Tibial artery (tissue), 4 donors: ENCODE measurements around the gene BBOX1.

Experiments
- DNase-seq, 2 donors: peaks; one replicate each; pipeline ENCODE4 v3.0.0-alpha.2; 2019
- H3K27ac ChIP-seq, 2 donors: fragments of 200-600 bp; sonication (generic) in 1 of 2; 1 replicate in 1 of 2; 2 replicates in 1 of 2; pipeline ENCODE4 v1.5.1; 2018 to 2019; ENCODE audit warnings: mild to moderate bottlenecking in 1 of 2
- H3K27me3 ChIP-seq, 2 donors: fragments of 200-600 bp; sonication (generic) in 1 of 2; one replicate each; pipeline versions ENCODE4 v1.5.1 to v1.6.0; 2016 to 2019
- H3K36me3 ChIP-seq, 3 donors: fragments of 200-600 bp; sonication (generic) in 2 of 3; one replicate each; pipeline ENCODE4 v1.5.1; 2016 to 2019; ENCODE audit warnings: mild to moderate bottlenecking in 2 of 3
- H3K4me1 ChIP-seq, 4 donors: fragments of 200-600 bp; sonication (generic) in 2 of 4; 1 replicate in 3 of 4; 2 replicates in 1 of 4; pipeline ENCODE4 v1.5.1; 2016 to 2019
- H3K4me3 ChIP-seq, 2 donors: fragments of 200-600 bp; sonication (generic) in 1 of 2; 1 replicate in 1 of 2; 2 replicates in 1 of 2; pipeline ENCODE4 v1.5.1; 2018 to 2019; ENCODE audit warnings: mild to moderate bottlenecking in 2 of 2
- H3K9me3 ChIP-seq, 3 donors: fragments of 200-600 bp; sonication (generic) in 1 of 3; one replicate each; pipeline ENCODE4 v1.5.1; 2016 to 2019
- CTCF ChIP-seq, 2 experiments: fragments of 200-600 bp in 1 of 2; fragments of 450-650 bp in 1 of 2; IDR thresholded peaks; one replicate each; pipeline ENCODE4 v1.5.1; 2017 to 2019; ENCODE audit warnings: antibody characterized with exemption in 2 of 2, mild to moderate bottlenecking in 1 of 2, moderate library complexity in 1 of 2
- intact Hi-C: fragments of 100-400 bp; cut with DNase I; formaldehyde crosslinking; loops from one replicate; pipeline ENCODE4 v1.15.0; 2023; ENCODE audit warnings: low total_unique reads

The BBOX1 gene, protein sequence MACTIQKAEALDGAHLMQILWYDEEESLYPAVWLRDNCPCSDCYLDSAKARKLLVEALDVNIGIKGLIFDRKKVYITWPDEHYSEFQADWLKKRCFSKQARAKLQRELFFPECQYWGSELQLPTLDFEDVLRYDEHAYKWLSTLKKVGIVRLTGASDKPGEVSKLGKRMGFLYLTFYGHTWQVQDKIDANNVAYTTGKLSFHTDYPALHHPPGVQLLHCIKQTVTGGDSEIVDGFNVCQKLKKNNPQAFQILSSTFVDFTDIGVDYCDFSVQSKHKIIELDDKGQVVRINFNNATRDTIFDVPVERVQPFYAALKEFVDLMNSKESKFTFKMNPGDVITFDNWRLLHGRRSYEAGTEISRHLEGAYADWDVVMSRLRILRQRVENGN

GRCh38 chr11:27040302-27041115 is at the start of gene BBOX1:
BBOX1 (plus strand) TSS chr11:27040815; CDS start chr11:27055431, 14,616 bp downstream.
- DNase-seq, result peak in 1 of 2 donors; percentile 67
- no peak within 1 kb of the TSS for H3K4me3 ChIP-seq
- H3K27me3 ChIP-seq, result no peaks in the 10 kb centered on the region
- H3K36me3 ChIP-seq, result no peaks in the 10 kb centered on the region
- H3K4me1 ChIP-seq, result peaks cover 0 to 17% (median 9%) of the 10 kb centered on the region in 4 donors
- no peak for TF ChIP-seq CTCF (IDR thresholded peaks at IDR 0.05)
- intact Hi-C loops, result no loop called here
- peaks cover 0 to 6% (median 0%) of the 10 kb centered on the region in 3 donors for H3K9me3 ChIP-seq
- H3K27ac ChIP-seq, result peak within 1 kb of the TSS in 1 of 2 donors; percentile 29

GRCh38 chr11:26992031-26992541 is 48.5 kb upstream of the BBOX1 start:
- Histone ChIP-seq H3K9me3 (no peaks in the 10 kb centered on the region), H3K27ac (peak overlapping the region; percentile 88 to 96), H3K4me1 (peaks cover 0 to 44% (median 19%) of the 10 kb centered on the region in 4 donors), H3K4me3 (peak overlapping the region in 1 of 2 donors; percentile 94), H3K27me3 (no peaks in the 10 kb centered on the region), H3K36me3 (no peaks in the 10 kb centered on the region)
- no peak for DNase-seq
- intact Hi-C loops, result loop anchor here (10.0 kb wide), 2 partner anchors 47 to 157 kb away; no protein-coding TSS in a partner anchor
- TF ChIP-seq CTCF (IDR thresholded peaks at IDR 0.05), result no peak

GRCh38 chr11:26993965-26994457 is 46.6 kb upstream of the BBOX1 start, which contains the start of gene FIBIN:
FIBIN (plus strand) TSS chr11:26994112; CDS start chr11:26994527, 415 bp downstream.
- intact Hi-C loops, result loop anchor here (10.0 kb wide), 2 partner anchors 49 to 159 kb away; no protein-coding TSS in a partner anchor
- no peaks in the 10 kb centered on the region for H3K36me3 ChIP-seq
- peak within 1 kb of the TSS; percentile 92 to 94 for H3K4me3 ChIP-seq
- TF ChIP-seq CTCF (IDR thresholded peaks at IDR 0.05), result peak in 1 of 2 experiments; percentile 12
- no peaks in the 10 kb centered on the region for H3K27me3 ChIP-seq
- peak within 1 kb of the TSS; percentile 88 to 96 for H3K27ac ChIP-seq
- peaks cover 0 to 60% (median 21%) of the 10 kb centered on the region in 4 donors for H3K4me1 ChIP-seq
- no peaks in the 10 kb centered on the region for H3K9me3 ChIP-seq
- peak; percentile 55 to 77 for DNase-seq

GRCh38 chr11:26994631-26995095 is 46.0 kb upstream of the BBOX1 start:
- peak overlapping the region; percentile 92 to 94 for H3K4me3 ChIP-seq
- DNase-seq, result peak in 1 of 2 donors; percentile 68
- H3K9me3 ChIP-seq, result no peaks in the 10 kb centered on the region
- H3K36me3 ChIP-seq, result peaks cover 0 to 4% (median 0%) of the 10 kb centered on the region in 3 donors
- intact Hi-C loops, result loop anchor here (10.0 kb wide), 2 partner anchors 50 to 160 kb away; no protein-coding TSS in a partner anchor
- H3K27me3 ChIP-seq, result no peaks in the 10 kb centered on the region
- TF ChIP-seq CTCF (IDR thresholded peaks at IDR 0.05), result peak in 1 of 2 experiments; percentile 5
- H3K27ac ChIP-seq, result peak overlapping the region; percentile 88 to 96
- peaks cover 0 to 60% (median 21%) of the 10 kb centered on the region in 4 donors for H3K4me1 ChIP-seq
